Activated CD8-positive, alpha-beta memory T cell treated with anti-CD3 and anti-CD28 coated beads for 24 hours (primary cell): ENCODE measurements around the gene SUPT5H.
A peak's percentile ranks its signal among the peaks of the same experiment; 100 is the strongest.

ENCODE experiments used
- DNase-seq: peaks from one replicate; pipeline ENCODE4 v3.0.0-alpha.2; 2020

SUPT5H gene

DNA sequence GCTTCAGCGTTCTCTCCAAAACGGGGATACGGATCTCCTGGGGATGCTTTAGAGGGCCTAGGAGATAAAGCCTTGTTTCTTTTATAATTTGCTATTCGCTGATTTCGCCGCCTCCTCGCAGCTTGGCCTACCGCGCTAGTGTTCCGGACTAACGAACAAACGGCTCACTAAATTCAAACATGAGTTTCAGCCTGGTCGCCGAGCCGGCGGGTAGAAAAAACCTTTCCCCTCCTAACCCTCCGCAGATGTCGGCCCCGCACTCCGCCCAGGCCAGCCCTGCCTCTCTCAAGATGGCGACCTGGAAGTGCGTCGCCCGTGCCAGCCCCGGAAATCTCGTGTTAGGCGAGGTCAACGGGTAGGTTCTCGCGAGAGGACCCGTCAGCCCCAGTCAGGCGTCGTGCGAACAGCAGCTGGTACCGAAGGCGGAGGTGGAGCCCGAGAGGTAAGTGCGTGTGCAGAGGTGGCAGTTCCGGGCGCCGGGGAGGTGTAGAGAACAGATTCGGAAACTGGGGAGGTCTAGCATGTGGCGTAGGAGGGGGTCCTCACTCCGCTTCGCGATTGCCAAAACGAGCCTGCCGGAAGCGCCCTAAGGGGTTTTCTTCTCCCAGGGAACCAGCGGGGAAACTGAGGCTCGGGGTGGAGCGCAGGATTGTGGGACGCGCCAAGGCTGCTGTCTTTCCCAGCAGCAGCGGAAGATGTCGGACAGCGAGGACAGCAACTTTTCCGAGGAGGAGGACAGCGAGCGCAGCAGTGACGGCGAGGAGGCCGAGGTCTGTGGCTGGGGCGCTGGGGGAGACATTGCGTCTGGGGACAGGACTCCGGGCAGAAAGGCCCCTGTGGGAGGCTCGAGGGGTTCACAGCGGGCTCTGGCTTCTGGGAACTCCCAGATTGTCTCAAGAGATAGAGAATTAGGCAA, at the start of gene SUPT5H:
TSS of gene SUPT5H (plus strand) at position 387 of the 916 bp plus-strand sequence. CDS start at position 696, 309 bp downstream.
- peak; percentile 96 for DNase-seq

DNA sequence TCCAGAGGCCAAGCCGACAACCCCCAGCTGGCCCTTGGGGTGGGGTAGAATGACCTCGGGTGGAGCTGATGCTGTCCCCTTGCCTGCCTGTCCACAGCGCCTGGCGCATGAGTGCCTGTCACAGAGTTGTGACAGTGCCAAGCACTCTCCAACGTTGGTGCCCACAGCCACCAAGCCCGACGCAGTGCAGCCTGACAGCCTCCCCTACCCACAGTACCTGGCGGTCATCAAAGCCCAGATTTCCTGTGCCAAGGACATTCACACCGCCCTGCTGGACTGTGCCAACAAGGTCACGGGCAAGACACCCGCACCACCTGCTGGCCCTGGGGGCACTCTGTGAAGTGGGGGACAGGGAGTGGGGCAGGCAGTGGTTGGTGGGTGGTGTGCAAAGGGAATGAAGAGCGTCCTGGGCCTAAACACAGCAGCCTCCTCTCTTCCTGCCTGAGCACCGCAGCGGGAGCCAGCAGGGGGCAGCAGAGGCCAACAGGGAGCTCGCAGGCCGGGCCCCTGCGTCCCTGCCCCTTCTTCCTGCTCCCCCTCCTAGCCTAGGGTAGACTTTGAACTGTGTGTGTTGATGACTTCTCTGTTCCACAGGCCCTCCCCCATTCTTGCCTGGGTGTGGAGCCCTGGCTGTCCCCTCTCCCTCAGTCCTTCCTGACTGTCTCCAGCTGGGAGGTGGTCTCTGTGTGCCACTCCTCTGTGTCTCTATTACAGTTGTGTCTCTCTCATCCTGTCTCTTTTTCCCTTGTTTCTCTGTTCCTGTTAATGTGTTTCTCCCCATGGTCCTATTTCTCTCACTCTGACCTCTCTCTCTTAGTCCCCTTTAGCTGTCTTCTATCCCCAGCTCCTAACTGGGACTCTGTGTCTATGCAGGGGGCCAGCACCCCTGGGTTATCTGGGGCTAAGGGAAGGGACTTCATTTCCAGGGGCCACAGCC, 47.8 kb upstream of the SUPT5H start:
- peak; percentile 97 for DNase-seq

DNA sequence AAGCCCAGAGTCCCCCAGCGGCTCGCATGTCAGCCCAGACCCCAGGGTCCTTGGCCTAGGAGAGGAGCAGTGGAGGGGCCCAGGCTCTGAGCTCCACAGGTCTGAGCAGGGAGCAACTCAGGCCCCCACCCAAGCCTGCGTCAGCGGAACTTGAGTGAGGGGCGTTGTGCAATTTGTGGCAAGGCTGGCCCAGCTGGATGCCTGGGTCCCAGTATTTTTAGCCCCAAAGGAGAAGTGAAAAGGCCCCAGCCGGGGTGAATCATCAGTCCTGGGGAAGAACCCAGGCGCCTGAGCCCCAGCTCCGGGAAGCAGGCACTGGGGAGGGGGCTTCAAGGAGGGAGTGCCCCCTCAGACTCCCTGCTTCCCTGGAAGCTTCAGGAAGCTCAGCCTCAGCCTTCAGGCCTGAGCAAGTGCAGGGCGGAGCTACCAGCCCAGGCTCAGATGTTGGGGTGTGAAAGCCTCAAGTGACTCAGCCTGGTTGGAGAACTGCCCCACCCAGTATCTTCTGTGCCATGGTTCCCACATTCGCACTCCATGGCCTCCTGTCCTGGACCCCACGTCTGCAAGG, 47.0 kb upstream of the SUPT5H start:
- peak; percentile 78 for DNase-seq

DNA sequence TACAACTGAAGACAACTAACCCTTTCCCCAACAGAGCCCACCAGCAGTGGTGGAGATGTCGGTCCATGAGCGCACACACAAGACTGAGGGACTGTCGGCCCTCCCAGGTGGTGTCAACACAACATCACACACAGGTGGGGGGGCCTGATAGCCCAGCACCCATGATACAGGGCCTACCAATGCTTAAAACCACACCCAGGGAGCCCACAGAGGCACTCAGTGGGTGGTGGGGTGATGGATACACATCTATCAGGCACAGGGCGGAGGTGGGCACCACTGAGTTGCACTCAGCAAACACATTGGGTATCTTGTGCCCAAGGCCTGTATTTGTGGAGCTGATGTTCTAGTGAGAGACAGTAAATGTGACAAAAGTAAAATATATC, 45.7 kb upstream of the SUPT5H start:
- no peak for DNase-seq

DNA sequence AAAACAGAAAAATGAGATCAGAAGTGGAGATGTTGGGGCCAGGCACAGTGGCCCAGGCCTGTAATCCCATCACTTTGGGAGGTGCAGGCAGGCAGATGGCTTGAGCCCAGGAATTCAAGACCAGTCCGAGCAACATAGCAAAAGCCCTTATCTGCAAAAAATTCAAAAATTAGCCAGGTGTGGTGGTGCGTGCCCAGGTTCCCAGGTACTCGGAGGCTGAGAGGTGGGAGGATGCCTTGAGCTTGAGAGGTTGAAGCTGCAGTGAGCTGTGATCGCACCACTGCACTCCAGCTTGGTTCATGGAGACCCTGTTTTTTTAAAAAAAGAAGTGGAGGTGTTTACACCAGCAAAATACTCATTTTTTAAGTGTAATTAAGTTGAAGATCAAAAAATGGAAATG, 45.3 kb upstream of the SUPT5H start:
- no peak for DNase-seq

DNA sequence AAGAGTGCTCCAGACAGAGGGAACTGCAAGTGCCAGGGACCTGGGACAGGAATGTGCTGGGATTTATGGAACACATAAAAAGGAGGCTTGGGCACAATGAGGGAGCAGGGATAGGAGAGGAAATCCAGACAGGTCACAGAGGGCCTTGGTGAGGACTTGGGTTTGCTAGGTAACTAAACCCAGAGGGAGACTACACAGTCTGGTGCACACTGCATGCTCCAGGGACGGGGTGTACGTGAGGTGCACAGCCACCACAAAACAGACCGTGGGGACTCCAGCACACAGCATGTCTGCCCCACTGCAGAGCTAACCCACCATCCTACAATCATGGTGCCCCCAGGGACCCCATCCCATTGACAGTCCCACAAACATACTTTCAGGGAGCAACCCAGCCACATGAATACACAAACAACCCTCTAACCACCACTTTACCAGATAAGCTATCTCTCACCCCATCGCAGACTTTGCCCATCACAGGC, 44.3 kb upstream of the SUPT5H start:
- DNase-seq: no peak

DNA sequence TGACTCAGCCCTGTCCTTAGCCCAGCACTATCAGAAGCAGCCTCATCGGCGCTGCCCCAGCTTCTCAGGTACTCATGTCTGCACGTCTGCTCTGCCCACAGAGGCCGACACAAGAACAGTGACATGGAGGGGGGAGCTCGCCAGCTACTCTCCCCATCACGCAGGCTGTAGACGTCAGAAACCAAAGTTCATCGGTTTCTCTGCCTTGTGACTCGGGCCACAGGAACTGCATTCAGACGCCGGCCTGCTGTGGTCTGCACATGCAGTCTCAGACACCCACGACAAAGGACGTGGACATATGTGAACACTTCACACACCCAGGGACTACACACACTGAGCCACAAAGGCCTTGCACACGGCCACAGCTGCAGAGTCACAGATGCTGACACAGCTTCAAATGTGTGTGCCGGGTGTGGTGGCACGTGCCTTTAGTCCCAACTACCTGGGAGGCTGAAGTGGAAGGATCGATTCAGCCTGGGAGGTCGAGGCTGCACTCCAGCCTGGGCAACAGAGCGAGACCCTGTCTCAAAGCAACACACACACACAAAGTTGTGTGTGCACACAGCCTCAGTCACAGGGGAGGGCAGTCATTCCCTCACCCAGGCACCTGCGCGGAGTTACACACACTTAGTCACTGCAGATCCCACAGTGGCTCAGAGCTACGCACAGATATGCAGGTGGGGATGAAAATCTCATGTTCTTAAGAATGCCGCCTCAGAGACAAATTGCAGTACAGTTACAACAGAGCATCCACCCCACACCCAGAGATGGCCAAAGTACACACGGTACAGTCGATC, 43.6 kb upstream of the SUPT5H start:
- DNase-seq: peak; percentile 87

DNA sequence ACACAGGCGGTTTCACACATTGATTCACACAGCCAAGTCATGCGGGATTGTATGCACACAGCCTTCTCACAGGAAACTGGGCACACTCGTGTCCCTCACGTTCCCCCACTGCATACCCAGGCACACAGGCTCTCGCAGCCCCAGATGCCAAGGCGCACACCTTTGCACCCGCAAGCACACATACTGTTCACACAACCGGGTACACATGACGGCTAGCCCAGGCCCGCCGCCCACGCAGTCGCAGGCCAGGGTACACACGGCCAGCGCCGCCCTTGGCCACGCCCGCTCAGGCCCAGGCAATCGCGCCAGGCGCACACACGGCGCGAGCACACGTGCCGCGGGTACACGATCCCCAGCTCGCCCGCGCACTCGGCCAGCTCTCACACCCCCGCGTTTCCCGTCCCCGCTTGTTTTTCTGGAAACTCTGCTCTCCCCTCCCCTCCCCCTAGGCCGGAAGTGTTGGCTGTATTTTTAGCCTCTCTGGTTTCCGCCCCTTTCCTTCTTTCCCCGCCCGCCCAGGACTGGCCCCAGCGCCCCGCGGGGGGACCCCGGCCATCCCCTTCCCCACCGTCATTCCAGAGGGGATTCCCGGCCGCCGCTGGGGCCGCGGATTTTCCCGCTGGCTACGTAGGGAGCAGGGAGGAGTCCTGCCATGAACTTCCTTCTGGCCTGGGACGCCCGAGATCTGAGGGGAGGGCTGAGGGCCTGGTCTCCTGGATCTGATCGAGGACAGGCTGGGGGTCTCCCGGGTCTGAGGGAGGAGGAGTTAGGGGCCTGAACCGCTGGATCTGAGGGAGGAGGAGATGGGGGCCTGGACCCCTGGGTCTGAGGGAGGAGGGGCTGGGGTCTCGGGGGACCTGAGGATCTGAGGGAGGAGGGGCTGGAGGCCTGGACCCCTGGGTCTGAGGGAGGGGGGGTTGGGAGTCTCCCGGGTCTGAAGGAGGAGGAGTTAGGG, 42.8 kb upstream of the SUPT5H start:
- peak; percentile 91 for DNase-seq

DNA sequence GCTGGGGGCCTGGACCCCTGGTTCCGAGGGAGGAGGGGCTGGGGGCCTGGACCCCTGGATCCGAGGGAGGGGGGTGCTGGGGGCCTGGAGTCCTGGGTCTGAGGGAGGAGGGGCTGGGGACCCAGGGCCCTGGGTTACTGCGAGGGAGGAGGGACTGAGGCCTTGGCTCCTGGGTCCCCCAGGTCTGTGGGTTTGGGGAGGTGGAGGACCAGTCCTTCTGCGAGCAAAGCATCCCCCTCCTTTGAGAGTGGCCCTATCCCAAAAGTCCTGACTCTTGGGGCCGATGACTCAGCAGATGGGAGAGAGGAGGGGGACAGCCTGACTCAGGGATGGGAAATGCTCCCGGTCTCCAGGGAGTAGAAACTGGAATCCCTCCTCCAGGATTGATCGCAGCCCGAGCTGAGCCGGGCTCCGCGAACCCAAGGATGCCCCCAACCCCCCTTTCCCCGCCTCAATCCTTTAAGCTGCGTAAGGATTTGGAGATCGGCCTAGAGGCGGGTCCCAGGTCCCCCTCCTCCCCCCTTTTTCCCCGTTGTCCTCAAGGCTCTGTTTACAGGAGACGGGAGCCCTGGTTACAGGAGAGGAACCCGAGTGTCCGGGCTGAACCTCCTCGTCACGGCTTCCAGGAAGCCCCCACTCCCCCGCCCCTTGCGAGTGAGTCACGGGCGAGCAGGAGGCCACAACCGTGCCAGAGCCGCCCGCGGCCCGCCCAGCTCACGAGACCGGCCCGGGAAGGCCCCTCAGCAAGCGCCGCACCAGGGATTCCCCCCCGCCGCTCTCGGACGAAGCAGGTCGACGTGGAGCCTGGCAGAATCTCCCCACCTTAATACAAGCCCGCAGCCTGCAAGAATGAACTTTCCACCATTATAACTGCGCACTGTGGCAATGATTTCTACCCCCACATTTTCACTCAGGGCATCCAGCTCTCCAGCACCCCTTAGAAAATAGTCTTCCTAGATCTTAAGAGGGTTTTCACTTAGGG, 41.8 kb upstream of the SUPT5H start:
- DNase-seq: peak; percentile 96

DNA sequence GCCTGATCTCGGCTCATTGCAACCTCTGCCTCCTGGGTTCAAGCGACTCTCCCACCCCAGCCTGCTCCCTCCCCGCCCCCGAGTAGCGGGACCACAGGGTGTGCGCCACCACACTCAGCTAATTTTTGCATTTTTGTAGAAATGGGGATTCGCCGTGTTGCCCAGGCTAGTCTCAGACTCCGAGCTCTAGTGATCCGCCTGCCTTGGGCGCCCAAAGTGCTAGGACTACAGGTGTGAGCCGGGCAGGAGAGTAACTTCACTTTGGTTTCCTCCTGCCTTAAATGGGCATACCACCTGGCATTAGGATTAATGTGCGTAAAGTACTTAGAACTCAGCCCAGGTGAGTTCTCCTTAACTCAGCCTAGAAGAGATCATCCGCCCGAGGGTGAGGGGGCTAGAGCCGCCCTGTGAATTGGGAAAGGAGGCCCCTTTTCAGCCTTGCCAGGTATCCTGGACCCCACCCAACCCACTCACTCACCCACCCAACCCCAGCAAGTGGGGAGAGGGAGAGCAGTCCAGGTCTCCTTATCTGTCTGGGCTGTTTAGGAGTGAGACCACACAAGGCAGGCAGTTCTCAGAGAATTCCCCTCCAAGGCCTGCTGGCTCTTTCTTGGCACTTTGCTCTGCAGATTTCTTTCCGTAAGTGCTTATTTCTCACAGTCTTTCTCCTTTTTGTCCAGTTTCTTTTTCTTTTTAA, 40.0 kb upstream of the SUPT5H start:
- no peak for DNase-seq

DNA sequence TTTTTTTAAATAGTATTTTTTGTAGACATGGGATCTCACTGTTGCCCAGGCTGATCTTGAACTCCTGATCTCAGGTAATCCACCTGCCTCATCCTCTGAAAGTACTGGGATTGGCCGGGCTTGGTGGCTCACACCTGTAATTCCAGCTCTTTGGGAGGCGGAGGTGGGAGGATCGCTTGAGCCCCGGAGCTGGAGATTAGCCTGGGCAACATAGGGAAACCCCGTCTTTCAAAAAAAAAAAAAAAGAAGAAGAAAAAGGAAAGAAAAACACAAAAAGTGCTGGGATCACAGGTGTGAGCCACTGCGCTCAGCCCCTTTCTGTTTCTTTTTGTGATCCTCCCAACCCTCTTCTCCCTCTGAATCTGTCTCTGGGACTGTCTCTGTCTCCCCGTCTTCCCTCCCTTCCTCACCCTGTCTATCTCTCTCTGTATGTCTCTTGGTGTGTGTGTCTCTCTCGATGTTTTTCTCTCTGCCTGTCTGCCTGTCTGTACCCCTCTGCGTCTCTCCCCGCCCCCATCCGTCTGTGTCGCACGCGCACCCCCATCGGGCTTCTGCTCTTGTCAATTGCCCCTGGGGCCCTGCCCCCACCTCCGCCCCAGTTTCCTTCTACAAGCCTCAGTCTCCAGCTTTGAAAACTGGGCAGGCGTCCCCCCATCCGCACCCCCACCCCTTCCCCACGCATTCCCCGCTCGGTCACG, 39.3 kb upstream of the SUPT5H start:
- DNase-seq: no peak

DNA sequence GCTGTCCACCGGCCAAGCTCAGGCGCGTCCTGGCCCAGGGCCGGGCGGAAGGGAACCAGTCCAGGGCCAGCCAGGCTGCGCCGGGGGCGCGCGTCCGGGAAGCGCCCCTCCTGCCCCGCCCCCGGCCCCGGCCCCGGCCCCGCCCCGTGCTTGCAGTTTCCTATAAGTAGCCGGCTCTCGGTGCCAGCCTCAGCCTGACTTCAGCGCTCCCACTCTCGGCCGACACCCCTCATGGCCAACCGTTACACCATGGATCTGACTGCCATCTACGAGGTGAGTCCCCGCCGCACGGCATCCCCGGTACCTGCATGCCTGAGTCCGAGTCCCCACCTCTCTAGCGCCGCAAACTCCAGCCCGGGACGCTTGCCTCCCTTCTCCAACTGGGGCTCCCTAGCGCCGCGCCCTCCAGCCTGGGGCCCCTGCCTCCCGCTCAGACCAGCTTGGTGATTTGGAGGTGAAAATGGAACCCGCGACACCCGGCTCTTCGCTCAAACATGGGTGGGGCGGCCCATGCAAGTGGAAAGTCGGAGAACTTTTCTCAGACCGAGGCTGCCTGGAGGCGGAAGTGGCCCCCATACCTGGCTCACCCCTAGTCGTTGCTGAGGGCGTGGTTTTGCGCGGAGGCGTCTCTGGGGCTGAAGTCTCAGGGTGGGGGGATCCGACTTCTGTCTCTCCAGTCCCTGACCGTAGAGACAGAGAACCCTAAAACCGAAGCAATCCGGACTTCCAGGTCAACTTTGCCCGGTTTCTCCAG, 38.5 kb upstream of the SUPT5H start, which contains the start of gene ZFP36:
TSS of gene ZFP36 (plus strand) at position 192 of the 754 bp plus-strand sequence. CDS start at position 250, 58 bp downstream.
- peak; percentile 96 for DNase-seq

DNA sequence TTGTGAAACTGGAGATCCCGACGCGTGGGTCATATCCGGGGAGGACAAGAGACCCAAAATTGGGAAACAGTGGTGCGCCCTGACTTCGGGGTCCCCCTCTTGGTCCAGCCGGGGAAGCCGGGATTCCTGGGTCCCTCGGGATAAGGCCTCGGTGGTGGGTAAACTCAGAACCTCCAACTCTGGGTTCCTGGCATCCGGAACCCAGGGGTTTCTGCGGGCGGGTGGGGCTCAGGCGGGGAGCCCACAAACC, 38.0 kb upstream of the SUPT5H start:
- DNase-seq: no peak

DNA sequence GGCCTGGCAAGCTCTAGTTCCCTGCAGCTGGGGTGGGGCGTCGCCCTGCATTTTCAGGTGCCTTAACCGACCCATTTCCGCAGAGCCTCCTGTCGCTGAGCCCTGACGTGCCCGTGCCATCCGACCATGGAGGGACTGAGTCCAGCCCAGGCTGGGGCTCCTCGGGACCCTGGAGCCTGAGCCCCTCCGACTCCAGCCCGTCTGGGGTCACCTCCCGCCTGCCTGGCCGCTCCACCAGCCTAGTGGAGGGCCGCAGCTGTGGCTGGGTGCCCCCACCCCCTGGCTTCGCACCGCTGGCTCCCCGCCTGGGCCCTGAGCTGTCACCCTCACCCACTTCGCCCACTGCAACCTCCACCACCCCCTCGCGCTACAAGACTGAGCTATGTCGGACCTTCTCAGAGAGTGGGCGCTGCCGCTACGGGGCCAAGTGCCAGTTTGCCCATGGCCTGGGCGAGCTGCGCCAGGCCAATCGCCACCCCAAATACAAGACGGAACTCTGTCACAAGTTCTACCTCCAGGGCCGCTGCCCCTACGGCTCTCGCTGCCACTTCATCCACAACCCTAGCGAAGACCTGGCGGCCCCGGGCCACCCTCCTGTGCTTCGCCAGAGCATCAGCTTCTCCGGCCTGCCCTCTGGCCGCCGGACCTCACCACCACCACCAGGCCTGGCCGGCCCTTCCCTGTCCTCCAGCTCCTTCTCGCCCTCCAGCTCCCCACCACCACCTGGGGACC, 37.6 kb upstream of the SUPT5H start:
- DNase-seq: peak; percentile 77

DNA sequence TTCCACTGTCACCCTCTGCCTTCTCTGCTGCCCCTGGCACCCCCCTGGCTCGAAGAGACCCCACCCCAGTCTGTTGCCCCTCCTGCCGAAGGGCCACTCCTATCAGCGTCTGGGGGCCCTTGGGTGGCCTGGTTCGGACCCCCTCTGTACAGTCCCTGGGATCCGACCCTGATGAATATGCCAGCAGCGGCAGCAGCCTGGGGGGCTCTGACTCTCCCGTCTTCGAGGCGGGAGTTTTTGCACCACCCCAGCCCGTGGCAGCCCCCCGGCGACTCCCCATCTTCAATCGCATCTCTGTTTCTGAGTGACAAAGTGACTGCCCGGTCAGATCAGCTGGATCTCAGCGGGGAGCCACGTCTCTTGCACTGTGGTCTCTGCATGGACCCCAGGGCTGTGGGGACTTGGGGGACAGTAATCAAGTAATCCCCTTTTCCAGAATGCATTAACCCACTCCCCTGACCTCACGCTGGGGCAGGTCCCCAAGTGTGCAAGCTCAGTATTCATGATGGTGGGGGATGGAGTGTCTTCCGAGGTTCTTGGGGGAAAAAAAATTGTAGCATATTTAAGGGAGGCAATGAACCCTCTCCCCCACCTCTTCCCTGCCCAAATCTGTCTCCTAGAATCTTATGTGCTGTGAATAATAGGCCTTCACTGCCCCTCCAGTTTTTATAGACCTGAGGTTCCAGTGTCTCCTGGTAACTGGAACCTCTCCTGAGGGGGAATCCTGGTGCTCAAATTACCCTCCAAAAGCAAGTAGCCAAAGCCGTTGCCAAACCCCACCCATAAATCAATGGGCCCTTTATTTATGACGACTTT, 36.8 kb upstream of the SUPT5H start:
- no peak for DNase-seq
